ENCODE results near the gene ZNF284.

- TF ChIP-seq CTCF (IDR thresholded peaks at IDR 0.05) (no peak), POLR2A (IDR thresholded peaks at IDR 0.05) (no peak), POLR2AphosphoS5 (IDR thresholded peaks at IDR 0.05) (no peak), EP300 (IDR thresholded peaks at IDR 0.05; ENCODE audit: low read depth) (no peak)
These were observed 20.1 kb downstream of the ZNF284 start for GRCh38 chr19:44092108-44092507.

Data from transverse colon (tissue), 4 donors.